Measurements from ENCODE around the gene BSG. TPM values are rescaled to one million over a fixed set of nuclear protein-coding genes. Genes with fewer than 3 reads are reported as not detected.

BSG gene
- 709 and 859 TPM in 2 replicates for total RNA-seq

GRCh38 chr19:572140-572742 lies at the start of gene BSG:
TSS of gene BSG (plus strand) at chr19:572596. CDS start at chr19:572635, 39 bp downstream.

GRCh38 chr19:531753-532560 lies 40.4 kb upstream of the BSG start, which contains the start of gene CDC34:
TSS of gene CDC34 (plus strand) at chr19:531760. CDS start at chr19:531932, 172 bp downstream.

GRCh38 chr19:543910-544608 lies 28.3 kb upstream of the BSG start, which contains the start of gene GZMM:
TSS of gene GZMM (plus strand) at chr19:544053. CDS start at chr19:544072, 19 bp downstream.

GRCh38 chr19:589693-590395 lies 17.4 kb downstream of the BSG start, which contains the start of gene HCN2:
TSS of gene HCN2 (plus strand) at chr19:589881. CDS start at chr19:589946, 65 bp downstream.

Other genes starting within 250 kb of the BSG start
- gene MIER2, start 227.8 kb upstream of the BSG start, total RNA-seq = 30.0 and 36.9 TPM in 2 replicates
- not detected in 2 replicates for gene C2CD4C, start 163.4 kb upstream of the BSG start, total RNA-seq
- gene SHC2, start 111.6 kb upstream of the BSG start, total RNA-seq = under 0.01 TPM in 1 of 2 replicates, not detected in the other
- 0.18 TPM in 1 of 2 replicates, not detected in the other for gene MADCAM1, start 76.1 kb upstream of the BSG start, total RNA-seq
- gene TPGS1, start 65.1 kb upstream of the BSG start, total RNA-seq = 36.0 and 58.5 TPM in 2 replicates
- gene CDC34, start 40.8 kb upstream of the BSG start, total RNA-seq = 49.8 and 59.4 TPM in 2 replicates
- not detected in 2 replicates for gene GZMM, start 28.5 kb upstream of the BSG start, total RNA-seq
- gene HCN2, start 17.3 kb downstream of the BSG start, total RNA-seq = 1.2 TPM in 2 replicates
- gene POLRMT, start 60.9 kb downstream of the BSG start, total RNA-seq = 33.4 and 34.7 TPM in 2 replicates
- not detected in 2 replicates for gene FGF22, start 67.3 kb downstream of the BSG start, total RNA-seq
- 65.7 and 83.5 TPM in 2 replicates for gene RNF126, start 90.6 kb downstream of the BSG start, total RNA-seq
- 68.0 and 111 TPM in 2 replicates for gene FSTL3, start 103.8 kb downstream of the BSG start, total RNA-seq
- gene PRSS57, start 122.9 kb downstream of the BSG start, total RNA-seq = not detected in 2 replicates
- 0.35 and 6.3 TPM in 2 replicates for gene PALM, start 136.3 kb downstream of the BSG start, total RNA-seq
- gene MISP, start 178.5 kb downstream of the BSG start, total RNA-seq = 0.86 TPM in 1 of 2 replicates, not detected in the other
- 250 and 351 TPM in 2 replicates for gene PTBP1, start 224.9 kb downstream of the BSG start, total RNA-seq
- gene PLPPR3, start 249.4 kb downstream of the BSG start, total RNA-seq = 0.35 and 0.58 TPM in 2 replicates